Osteoblast (primary cell): Measurements from ENCODE around the gene GRK3. TPM values are rescaled to one million over a fixed set of nuclear protein-coding genes. Genes with fewer than 3 reads are reported as not detected.

Source experiments
- DNase-seq: peaks from one replicate; pipeline ENCODE4 v3.0.0; 2011; ENCODE audit warnings: low spot score, mixed read lengths; ENCODE audit not compliant: insufficient read length; ENCODE audit errors: missing footprints
- H2AFZ ChIP-seq: 2 replicates; pipeline ENCODE4 v1.6.0; 2011; ENCODE audit warnings: mild to moderate bottlenecking, low read length
- H3K27ac ChIP-seq: 2 replicates; pipeline ENCODE4 v1.5.1; 2011; ENCODE audit warnings: mild to moderate bottlenecking, low read depth, low read length, moderate library complexity
- H3K27me3 ChIP-seq: 2 replicates; pipeline ENCODE4 v1.6.0; 2012; ENCODE audit warnings: mild to moderate bottlenecking, control low read depth, inconsistent platforms, low read length, moderate library complexity; ENCODE audit not compliant: insufficient read depth
- H3K36me3 ChIP-seq: 2 replicates; pipeline ENCODE4 v1.5.1; 2011; ENCODE audit warnings: mild to moderate bottlenecking, low read length, control low read depth, moderate library complexity; ENCODE audit not compliant: insufficient read depth
- H3K4me1 ChIP-seq: 2 replicates; pipeline ENCODE4 v1.5.1; 2011; ENCODE audit warnings: mild to moderate bottlenecking, low read length, control low read depth, moderate library complexity; ENCODE audit not compliant: insufficient read depth
- H3K4me2 ChIP-seq: 2 replicates; pipeline ENCODE4 v1.6.0; 2011; ENCODE audit warnings: mild to moderate bottlenecking, low read length; ENCODE audit not compliant: insufficient read depth
- H3K4me3 ChIP-seq: fragments of 200-600 bp; sonication (generic); 3 replicates; pipeline ENCODE4 v1.5.1; 2012; ENCODE audit warnings: mild to moderate bottlenecking, low read length, inconsistent platforms; ENCODE audit not compliant: insufficient read depth
- H3K79me2 ChIP-seq: 2 replicates; pipeline ENCODE4 v1.6.0; 2012; ENCODE audit warnings: mild to moderate bottlenecking, low read length, control low read depth, inconsistent platforms; ENCODE audit not compliant: insufficient read depth
- H3K9me3 ChIP-seq: 2 replicates; pipeline ENCODE4 v1.5.1; 2011; ENCODE audit warnings: low read depth, low read length, control low read depth
- H4K20me1 ChIP-seq: 2 replicates; pipeline ENCODE4 v1.6.0; 2012; ENCODE audit warnings: mild to moderate bottlenecking, low read length, control low read depth; ENCODE audit not compliant: insufficient read depth
- total RNA-seq: library from RNA; depleted of rRNA; stranded (reverse); fragments of >200 nt; gene quantifications from 2 replicates; pipeline ENCODE4 v1.2.3, GENCODE V29; 2012
- TF ChIP-seq, protein P1 (sequence below): IDR thresholded peaks from 2 replicates; pipeline ENCODE4 v1.5.1; 2011; ENCODE audit warnings: mild to moderate bottlenecking, low read depth, low read length, moderate library complexity; ENCODE audit errors: extremely low read depth

GRK3 gene
- total RNA-seq, 1 donor = 1.8 TPM

DNA sequence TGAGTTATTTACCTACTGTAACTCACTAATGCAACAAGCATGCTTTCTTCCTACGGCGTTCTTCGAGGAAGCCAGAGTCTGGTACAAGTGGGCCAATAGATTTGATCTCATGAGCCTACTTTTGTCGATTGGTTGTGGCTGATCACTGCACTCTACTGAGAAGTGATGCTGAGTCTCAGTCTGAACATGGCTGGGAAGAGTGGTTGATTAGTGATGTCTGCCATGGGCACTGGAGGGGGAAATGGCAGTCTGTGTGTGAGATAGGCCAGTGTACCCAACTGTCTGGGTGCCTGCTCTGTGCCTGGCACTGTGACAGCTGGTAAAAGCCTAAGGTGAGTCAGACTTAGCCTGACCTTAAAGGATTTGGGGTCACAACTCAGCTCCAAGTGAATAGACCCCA lies 205.9 kb downstream of the GRK3 start:
- H3K36me3 ChIP-seq = no peaks in the 10 kb centered on the region
- no peaks in the 10 kb centered on the region for H3K4me1 ChIP-seq
- TF ChIP-seq, protein P1, sequence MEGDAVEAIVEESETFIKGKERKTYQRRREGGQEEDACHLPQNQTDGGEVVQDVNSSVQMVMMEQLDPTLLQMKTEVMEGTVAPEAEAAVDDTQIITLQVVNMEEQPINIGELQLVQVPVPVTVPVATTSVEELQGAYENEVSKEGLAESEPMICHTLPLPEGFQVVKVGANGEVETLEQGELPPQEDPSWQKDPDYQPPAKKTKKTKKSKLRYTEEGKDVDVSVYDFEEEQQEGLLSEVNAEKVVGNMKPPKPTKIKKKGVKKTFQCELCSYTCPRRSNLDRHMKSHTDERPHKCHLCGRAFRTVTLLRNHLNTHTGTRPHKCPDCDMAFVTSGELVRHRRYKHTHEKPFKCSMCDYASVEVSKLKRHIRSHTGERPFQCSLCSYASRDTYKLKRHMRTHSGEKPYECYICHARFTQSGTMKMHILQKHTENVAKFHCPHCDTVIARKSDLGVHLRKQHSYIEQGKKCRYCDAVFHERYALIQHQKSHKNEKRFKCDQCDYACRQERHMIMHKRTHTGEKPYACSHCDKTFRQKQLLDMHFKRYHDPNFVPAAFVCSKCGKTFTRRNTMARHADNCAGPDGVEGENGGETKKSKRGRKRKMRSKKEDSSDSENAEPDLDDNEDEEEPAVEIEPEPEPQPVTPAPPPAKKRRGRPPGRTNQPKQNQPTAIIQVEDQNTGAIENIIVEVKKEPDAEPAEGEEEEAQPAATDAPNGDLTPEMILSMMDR = no peak

GRCh38 chr22:25772288-25772687 lies 207.8 kb downstream of the GRK3 start:
- H3K27ac ChIP-seq = no peak overlapping the region
- H3K4me2 ChIP-seq = no peak overlapping the region
- no peaks in the 10 kb centered on the region for H3K4me1 ChIP-seq
- no peaks in the 10 kb centered on the region for H3K79me2 ChIP-seq
- no peak for DNase-seq
- H3K27me3 ChIP-seq = no peaks in the 10 kb centered on the region
- H3K9me3 ChIP-seq = no peaks in the 10 kb centered on the region
- no peaks in the 10 kb centered on the region for H4K20me1 ChIP-seq
- H2AFZ ChIP-seq = no peak overlapping the region
- TF ChIP-seq, protein P1 = no peak
- no peaks in the 10 kb centered on the region for H3K36me3 ChIP-seq
- H3K4me3 ChIP-seq = no peak overlapping the region

More for the DNA sequence above, 205.9 kb downstream of the GRK3 start:
- no peak overlapping the region for H3K27ac ChIP-seq
- no peaks in the 10 kb centered on the region for H3K79me2 ChIP-seq
- no peak overlapping the region for H3K4me2 ChIP-seq
- no peak for DNase-seq
- no peak overlapping the region for H3K4me3 ChIP-seq
- no peak overlapping the region for H2AFZ ChIP-seq
- H3K27me3 ChIP-seq = no peaks in the 10 kb centered on the region
- no peaks in the 10 kb centered on the region for H4K20me1 ChIP-seq
- peaks cover 8% of the 10 kb centered on the region for H3K9me3 ChIP-seq

DNA sequence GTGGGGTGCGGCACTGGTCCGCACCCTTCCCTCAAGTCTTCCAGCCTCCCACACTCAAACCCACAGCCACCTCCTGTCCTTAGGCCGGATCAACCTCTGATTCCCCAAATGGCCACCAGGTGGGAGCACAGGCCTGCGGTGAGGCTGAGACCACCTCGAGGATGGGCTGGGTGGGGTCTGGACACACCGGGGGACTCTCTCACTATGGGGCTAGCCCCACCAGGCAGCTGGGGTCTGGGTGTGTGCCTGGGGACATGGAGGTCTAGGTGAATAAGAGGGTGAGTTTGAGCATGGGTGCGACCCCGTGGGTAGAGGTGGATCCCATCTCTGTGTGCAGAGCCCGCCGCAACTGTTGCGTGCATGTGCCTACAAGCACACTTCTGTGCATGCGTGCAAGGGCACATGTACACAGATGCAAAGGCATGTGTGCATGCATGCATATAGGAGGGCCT lies 210.1 kb downstream of the GRK3 start:
- Histone ChIP-seq H3K4me3 (no peak overlapping the region), H3K4me2 (no peak overlapping the region), H3K27ac (no peak overlapping the region), H3K9me3 (no peaks in the 10 kb centered on the region), H4K20me1 (no peaks in the 10 kb centered on the region), H3K36me3 (no peaks in the 10 kb centered on the region), H2AFZ (no peak overlapping the region), H3K4me1 (no peaks in the 10 kb centered on the region), H3K79me2 (no peaks in the 10 kb centered on the region), H3K27me3 (no peaks in the 10 kb centered on the region)
- TF ChIP-seq, protein P1 = peak; percentile 53
- DNase-seq = no peak

DNA sequence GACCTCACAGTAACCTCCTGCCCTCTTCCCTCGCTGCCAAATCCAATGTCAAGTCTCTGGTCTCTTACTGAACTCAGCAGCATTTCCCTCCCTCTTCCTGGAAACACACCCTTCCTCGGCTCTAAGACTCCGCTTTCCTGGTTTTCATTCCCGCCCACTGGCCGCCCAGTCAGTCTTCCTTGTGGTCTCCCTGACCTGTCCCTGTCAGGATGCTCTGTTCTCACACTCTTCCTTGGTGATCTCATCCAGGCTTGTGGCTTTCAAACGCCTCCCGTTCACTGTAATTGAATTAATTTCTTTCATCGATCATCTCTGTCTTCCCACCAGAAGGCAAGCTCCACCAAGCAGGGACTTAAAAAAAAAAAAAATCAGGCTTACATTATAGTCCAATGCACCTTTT lies 211.1 kb downstream of the GRK3 start:
- Histone ChIP-seq H3K4me2 (no peak overlapping the region), H3K36me3 (no peaks in the 10 kb centered on the region), H2AFZ (peak overlapping the region; percentile 41), H3K27me3 (no peaks in the 10 kb centered on the region), H3K79me2 (no peaks in the 10 kb centered on the region), H3K27ac (no peak overlapping the region), H3K4me3 (no peak overlapping the region), H4K20me1 (no peaks in the 10 kb centered on the region), H3K9me3 (no peaks in the 10 kb centered on the region), H3K4me1 (no peaks in the 10 kb centered on the region)
- TF ChIP-seq, protein P1 = no peak
- DNase-seq = peak; percentile 86
